Osteocyte (in vitro differentiated cells): Measurements from ENCODE around the gene PDIA5. TPM values are rescaled to one million over a fixed set of nuclear protein-coding genes. Genes with fewer than 3 reads are reported as not detected.
A peak's percentile ranks its signal among the peaks of the same experiment; 100 is the strongest.

Experiments
- DNase-seq: peaks from one replicate; pipeline ENCODE4 v3.0.0; 2021; ENCODE audit warnings: mixed read lengths; ENCODE audit not compliant: unreplicated experiment; ENCODE audit errors: extremely low spot score
- H3K27ac Mint-ChIP-seq: one replicate; pipeline ENCODE4 v1.8.0; 2021; ENCODE audit warnings: mild to moderate bottlenecking, mixed read lengths; ENCODE audit not compliant: unreplicated experiment
- H3K27me3 Mint-ChIP-seq: one replicate; pipeline ENCODE4 v1.8.0; 2021; ENCODE audit warnings: mixed read lengths; ENCODE audit not compliant: unreplicated experiment
- H3K36me3 Mint-ChIP-seq: one replicate; pipeline ENCODE4 v1.8.0; 2021; ENCODE audit warnings: mixed read lengths; ENCODE audit not compliant: unreplicated experiment
- H3K4me1 Mint-ChIP-seq: one replicate; pipeline ENCODE4 v1.8.0; 2021; ENCODE audit warnings: mixed read lengths; ENCODE audit not compliant: unreplicated experiment
- H3K4me3 Mint-ChIP-seq: one replicate; pipeline ENCODE4 v1.8.0; 2021; ENCODE audit warnings: mild to moderate bottlenecking, moderate library complexity, mixed read lengths; ENCODE audit not compliant: unreplicated experiment
- H3K9me3 Mint-ChIP-seq: one replicate; pipeline ENCODE4 v1.8.0; 2021; ENCODE audit warnings: mixed read lengths; ENCODE audit not compliant: unreplicated experiment
- CTCF ChIP-seq: fragments of 200-600 bp; sonication (generic); IDR thresholded peaks from 2 replicates; pipeline ENCODE4 v1.5.0; 2021; ENCODE audit warnings: antibody characterized with exemption, mild to moderate bottlenecking, moderate library complexity
- total RNA-seq: library from RNA; stranded (reverse); gene quantifications from 2 replicates; pipeline ENCODE4 v1.2.1, GENCODE V29; 2021

Gene PDIA5
- total RNA-seq, 1 donor from 2014 or later: 35.5 TPM

- no peaks in the 10 kb centered on the region for H3K9me3 Mint-ChIP-seq
- H3K4me1 Mint-ChIP-seq: peaks cover 2% of the 10 kb centered on the region
- H3K27me3 Mint-ChIP-seq: no peaks in the 10 kb centered on the region
- peak; percentile 78 for DNase-seq
- H3K4me3 Mint-ChIP-seq: no peak overlapping the region
- H3K36me3 Mint-ChIP-seq: peaks cover 36% of the 10 kb centered on the region
- no peak for TF ChIP-seq CTCF
- H3K27ac Mint-ChIP-seq: no peak overlapping the region
These were observed 87.5 kb downstream of the PDIA5 start for GRCh38 chr3:123154020-123154985.

- Mint-ChIP-seq H3K9me3 (no peaks in the 10 kb centered on the region), H3K4me3 (no peak overlapping the region), H3K36me3 (peaks cover 32% of the 10 kb centered on the region), H3K27ac (no peak overlapping the region), H3K4me1 (peaks cover 2% of the 10 kb centered on the region), H3K27me3 (no peaks in the 10 kb centered on the region)
- TF ChIP-seq CTCF: no peak
- DNase-seq: peak; percentile 63
These were observed 88.7 kb downstream of the PDIA5 start for GRCh38 chr3:123155471-123156011.

GRCh38 chr3:123156276-123156995 lies 89.6 kb downstream of the PDIA5 start:
- Mint-ChIP-seq H3K36me3 (peaks cover 30% of the 10 kb centered on the region), H3K4me3 (no peak overlapping the region), H3K4me1 (peaks cover 2% of the 10 kb centered on the region), H3K27ac (no peak overlapping the region), H3K27me3 (no peaks in the 10 kb centered on the region), H3K9me3 (no peaks in the 10 kb centered on the region)
- no peak for TF ChIP-seq CTCF
- peak; percentile 82 for DNase-seq

GRCh38 chr3:123157209-123157597 lies 90.4 kb downstream of the PDIA5 start:
- Mint-ChIP-seq H3K4me1 (peaks cover 2% of the 10 kb centered on the region), H3K27ac (no peak overlapping the region), H3K9me3 (no peaks in the 10 kb centered on the region), H3K27me3 (no peaks in the 10 kb centered on the region), H3K36me3 (peaks cover 34% of the 10 kb centered on the region), H3K4me3 (no peak overlapping the region)
- TF ChIP-seq CTCF: no peak
- no peak for DNase-seq
